Measurements from ENCODE around the gene ZDHHC1.

The ZDHHC1 gene

DNA sequence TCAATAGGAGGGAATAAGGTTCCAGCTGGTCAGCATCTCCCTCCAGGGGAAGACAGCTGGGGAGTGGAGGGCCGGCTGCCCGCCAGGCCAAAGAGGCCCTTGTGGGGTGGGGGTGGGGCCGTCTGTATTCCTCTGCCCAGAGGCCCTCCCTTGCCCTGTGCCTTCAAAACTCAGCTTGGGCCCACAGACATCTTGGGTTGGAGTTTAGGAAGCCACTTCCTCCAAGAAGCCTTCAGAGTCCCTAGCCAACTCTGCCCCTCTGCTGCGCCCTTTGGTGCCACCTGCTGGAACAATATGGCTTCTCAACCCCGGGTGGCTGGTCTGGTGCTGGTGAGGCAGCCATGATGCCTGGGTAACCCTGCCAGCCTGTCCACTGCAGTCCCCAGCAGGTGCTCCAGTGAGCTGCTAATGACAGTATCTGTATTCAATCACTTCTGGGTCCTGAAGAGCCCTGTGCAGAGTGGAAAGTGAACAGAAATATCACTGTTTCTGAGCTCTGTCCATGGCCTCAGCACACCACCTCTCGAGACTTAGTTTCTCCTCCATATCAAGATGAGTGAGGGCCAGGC, 31.3 kb upstream of the ZDHHC1 start:
- DNase-seq: peak; percentile 55

DNA sequence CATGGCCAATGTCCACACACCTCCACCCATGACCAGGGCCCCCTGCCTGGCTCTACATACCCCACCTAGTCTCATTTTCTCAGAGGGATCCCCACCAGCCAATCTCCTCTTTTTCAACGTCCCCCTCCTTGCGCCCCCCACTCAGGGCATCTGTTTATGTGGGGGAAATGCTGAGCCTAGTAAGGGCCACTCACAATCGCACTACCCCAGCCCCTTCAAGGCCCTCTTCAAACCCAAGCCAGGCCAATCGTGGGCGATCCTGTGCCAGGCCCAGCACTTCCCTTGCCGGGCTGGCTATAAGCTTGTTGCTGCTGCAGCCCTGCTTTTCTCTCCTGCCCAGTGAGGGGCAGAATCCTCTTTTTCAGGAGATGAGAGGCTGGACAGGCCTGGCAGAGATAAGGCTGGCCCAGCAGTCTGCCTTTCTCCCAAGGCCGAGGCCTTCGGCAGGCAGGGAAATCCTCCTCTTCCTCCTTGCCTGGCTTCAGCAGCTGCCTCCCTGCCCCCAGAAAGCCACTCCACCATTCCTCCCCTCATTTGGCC, 30.8 kb upstream of the ZDHHC1 start:
- no peak for DNase-seq

DNA sequence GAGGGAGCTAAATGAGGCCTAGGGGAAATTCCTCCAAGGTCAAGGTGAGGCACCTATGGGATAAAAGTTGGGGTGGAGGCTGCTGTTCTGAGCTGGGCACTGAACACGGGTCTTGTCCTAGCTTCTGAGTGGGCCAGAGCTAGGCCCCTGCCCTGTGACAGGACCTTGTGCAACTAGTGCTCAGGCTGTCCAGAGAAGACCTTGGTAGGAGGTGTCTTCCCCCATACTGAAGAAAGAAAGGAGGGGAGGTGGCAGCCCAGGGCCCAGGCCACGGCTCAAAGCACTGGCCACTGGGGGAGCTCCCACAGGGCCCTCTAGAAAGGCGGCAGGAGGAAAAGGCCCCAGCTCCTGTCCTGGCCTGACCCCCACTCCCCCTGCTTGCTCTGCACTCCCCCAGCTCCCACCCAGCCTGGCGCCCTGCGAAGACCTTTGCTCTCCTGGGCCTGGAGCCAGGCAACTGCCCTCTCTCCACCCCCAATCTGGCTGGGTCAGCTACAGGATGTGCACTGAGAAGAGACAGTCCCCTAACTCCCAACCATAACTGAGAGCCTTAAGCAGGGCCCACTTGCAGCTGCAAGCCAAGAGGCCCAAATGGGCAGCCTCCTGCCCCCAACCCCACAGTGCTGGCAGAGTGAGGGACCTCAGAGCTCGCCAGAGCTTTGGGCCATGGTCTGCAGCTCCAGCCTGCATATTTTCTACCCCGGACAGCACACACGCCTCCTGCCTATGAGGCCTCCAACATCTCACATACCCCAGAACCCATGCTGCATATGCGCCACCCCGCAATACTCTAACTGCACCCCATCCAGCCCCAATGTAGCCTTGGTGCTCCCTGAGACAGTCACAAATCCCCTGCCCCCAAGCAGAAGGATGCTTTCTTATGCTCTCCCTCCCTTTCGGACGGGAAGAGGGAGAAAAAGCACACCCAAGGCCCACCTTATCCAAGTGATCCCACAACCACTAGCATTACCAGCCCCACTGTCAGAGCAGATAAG, 29.9 kb upstream of the ZDHHC1 start:
- no peak for DNase-seq

DNA sequence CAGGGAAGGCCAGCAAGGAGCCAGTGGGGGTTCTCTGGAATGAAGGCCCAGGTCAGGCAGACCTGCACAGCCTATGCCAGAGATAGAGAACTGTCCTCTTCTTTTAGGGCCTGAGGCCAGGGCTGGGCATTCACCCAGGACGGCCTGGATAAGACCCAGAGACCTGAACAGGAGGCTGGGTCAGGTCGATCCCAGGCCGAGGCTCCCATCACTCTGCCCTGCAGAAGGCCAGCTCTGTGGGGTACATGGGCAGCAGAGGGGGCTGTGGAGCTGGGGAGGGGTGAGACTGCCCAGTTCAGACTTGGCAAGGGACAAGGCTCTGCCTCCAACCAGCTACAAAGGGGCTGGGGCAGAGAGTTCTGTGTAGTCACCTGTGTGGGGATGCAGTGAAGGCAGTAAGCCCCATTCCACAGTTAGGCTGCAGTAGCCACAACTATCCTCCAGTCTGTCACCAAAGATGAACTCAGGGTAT, 29.2 kb upstream of the ZDHHC1 start:
- no peak for DNase-seq

DNA sequence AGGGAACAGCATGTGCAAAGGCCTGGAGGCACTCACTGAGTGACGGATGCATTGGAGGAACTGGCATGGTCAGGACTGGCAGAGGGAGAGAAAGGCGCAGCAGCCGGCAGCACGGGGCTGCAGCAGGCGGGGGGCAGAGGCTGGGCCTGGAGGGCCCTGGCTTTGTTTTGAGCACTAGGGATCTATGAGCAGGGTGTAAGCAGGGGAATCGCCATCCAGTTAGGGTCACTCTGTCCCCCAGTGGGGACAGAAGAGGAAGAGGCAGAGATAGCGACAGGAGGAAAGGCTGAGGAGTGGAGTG, 28.8 kb upstream of the ZDHHC1 start:
- no peak for DNase-seq

DNA sequence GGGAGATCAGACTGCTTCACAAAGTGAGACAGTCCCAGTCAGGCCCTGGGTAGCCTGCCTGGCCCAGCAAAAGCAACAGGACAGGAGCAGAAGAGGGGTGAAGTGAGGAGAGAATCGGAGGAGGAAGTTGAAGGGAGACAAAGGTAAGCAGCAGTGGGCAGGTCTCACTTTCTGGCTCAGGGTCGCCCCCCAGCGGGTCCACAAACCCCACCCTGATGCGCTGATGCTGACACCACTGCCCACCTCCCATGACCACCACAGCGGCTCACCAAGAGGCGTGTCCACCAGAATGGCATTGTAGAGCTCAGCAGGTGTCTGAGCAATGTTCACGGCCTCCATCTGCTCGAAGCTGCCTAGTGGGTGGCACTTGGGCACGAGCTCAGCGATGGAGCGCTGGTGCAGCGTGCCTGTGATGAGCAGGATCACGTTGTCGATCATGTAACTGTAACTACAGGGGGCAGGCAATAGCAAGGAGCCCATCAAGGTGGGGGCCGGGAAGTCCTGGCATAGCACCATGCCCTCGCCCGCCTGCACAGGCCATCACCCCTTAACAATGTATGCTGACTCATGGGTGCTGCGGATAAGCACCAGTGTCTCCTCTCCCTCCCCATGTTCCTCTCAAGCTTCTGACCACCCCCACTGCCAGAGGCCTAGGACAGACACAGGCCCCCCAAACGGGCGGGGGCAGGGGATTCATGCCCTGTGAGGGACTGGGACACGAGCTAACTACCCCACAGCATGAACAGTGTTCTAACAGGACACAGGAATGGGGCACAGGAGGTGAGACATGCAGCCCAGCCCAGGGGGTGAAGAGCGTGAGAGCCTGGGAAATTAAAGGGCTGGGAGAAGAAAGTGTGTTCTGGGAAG, 28.2 kb upstream of the ZDHHC1 start:
- DNase-seq: no peak

DNA sequence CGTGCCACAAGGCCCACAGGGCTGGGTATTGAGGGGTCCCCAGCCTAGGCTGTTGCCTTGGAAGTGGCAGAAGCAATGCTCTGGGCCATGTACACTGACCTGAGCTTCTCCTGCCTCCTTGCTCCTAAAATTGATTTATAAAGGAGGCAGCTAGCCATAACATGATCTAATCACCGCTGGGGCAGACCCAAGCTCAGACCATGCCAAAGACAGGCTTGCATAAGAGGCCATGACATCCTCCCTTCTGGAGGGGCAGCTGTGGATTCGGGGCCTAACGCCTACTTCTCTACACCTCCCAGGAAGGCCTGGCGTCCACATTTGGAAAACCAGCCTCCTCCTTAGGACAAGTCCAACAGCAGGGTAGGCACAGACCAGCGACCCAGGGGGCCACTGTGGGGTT, 27.0 kb upstream of the ZDHHC1 start:
- no peak for DNase-seq

DNA sequence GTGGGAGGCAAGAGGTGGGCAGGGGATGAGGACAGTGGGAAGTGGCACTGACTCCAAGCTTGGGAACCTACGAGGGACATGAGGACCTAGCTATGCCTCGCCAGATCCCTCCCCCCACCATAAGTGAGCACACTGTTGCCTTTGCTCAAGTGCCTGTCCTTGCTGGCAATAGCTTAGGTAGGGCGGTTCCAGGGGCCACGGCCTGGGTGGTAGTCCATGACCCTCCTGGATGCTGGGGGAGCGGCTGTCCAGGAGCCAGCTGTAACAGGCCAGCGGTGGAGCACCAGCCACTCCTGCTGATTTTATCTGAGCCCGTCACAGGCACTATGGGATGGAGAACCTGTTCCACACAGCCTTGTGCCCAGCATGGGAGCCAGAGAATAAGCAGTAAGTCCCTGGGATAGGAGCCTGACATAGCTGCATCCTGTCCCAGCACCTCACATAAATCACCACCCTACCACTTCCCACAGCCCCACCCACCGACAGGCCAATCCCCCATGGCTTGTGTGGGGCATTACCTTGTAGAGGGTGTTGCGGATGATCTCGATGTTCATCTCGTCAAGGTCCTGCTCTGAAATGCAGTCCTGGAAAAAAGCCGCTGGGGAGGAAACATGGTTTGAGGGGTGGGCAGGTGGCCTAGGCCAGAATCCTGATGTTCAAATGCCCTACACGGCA, 26.4 kb upstream of the ZDHHC1 start:
- DNase-seq: no peak

DNA sequence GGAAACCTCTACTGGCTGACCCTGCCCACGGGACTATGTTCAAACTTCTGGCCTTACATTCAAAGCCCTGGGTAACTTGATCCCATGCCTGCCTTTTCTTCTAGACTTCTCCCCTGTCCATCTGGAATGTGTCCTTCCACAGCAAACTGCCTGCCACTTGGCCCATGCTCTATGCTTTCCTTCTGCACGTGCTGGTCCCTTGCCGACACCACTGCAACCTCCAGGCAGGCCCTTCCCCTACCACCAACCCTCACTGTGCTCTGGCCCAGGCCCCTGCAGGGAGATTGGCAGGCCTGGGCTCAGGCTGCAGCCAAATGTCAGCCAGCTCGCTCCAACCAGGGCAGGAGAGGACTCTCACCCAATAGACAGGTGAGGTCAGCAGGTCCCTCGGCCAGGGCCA, 25.6 kb upstream of the ZDHHC1 start:
- DNase-seq: no peak

DNA sequence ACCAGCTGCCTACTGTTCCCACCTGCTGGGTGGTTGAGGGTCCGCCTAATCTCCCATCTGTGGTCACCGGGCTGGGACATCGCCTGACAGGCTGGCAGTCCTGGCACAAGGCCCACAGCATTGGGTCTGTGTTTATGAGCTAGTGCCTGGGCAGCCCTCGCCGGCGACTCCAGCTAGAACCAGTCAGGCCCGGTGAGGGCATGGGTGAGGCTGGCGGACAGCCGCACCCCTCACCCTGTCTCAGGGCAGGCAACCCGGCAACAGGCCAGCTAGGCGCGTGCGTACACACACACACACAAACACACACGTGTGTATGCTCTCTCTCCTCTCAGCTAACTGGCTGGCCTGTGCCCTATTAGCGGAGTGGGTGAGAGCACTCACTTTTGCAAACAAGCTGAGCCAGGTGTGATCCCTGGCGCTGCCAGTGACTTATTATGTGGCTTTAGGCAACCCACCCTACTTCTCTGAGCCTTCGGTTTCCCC, 25.0 kb upstream of the ZDHHC1 start:
- DNase-seq: no peak

DNA sequence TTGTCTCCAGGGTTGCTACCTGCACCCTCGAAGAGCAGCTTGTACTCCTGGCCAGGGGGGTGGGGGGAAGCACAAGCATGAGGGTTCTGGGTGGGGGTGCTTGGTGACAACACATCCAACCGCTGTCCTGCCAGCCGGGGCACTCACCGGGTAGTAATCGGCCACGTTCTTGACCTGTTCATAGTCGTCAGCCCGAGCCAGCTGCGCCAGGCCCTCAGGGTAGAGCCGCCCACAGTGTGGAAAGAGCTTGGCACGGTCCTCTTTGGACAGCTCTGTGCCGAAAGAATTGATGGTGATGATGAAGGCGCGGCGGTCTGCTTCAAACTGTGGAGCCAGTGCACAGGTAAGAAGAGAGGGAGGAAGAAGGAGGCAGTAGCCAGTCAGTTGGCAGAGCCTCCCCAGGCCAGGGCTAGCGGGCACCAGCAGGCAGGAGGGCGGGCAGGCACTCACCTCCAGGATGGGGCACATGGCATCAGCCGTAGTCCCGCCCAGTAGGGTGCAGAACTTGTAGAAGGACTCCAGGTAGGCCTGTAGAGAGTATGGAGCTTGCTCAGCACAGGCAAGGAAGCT, 22.6 kb upstream of the ZDHHC1 start:
- DNase-seq: no peak

DNA sequence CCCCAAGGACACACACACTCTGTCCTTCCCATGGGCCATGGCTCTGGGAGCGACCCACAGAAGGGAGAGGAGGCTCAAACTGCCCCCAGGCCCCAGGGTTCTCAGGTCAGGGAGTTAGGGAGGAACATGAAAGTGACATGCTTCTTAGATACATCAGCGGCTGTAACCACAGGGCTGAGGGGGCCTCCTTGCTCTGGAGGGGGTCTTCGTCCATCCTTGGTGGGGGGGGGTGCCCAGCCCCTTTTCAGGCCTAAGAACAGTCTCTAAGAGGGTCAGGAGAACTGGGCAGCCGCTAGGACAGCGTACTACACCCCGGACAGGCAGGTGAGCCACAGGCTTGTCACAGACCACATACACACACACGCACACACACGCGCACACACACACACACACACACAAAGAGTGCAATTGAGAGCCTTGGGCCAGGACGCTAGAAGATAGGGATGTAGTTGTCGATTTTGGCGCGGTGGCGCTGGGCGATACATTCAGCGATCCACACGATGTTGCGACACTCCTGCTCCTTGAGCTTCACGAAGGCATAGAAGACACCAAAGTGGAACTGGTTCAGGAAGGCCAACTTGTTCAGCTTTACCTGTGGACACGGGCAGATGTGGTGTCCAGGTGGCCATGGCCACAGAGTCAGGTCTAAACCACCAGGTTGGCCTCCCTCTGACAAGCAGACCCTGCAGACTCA, 22.0 kb upstream of the ZDHHC1 start:
- DNase-seq: no peak

DNA sequence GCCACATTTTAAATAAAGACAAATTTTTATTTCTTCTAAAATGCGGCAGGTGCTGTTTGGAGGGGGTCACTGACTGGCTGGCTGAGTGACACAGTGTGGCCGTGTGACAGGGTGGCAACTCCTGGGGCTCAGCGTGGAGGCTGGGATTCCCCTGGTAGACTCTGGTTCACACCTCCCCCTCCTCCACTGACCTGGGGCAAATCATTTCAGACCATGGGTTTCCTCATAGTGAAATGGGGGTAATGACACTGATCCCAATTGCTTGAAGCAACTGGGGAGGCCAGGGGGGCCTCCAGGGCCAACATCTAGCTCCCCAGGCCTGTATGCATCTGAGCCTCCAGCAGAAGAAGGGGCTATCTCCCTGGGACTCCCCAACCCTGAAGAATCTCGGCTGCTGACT, 21.2 kb upstream of the ZDHHC1 start:
- DNase-seq: no peak

DNA sequence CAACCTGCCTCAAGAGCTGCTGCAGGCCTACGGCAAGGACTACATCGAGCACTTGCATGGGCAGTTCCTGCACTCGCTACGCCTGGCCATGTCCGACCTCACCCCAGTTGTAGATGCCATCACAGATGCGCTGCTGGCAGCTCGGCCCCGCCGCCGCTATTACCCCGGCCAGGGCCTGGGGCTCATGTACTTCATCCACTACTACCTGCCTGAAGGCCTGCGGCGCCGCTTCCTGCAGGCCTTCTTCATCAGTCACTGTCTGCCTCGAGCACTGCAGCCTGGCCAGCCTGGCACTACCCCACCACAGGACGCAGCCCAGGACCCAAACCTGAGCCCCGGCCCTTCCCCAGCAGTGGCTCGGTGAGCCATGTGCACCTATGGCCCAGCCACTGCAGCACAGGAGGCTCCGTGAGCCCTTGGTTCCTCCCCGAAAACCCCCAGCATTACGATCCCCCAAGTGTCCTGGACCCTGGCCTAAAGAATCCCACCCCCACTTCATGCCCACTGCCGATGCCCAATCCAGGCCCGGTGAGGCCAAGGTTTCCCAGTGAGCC, 20.4 kb upstream of the ZDHHC1 start:
- no peak for DNase-seq

DNA sequence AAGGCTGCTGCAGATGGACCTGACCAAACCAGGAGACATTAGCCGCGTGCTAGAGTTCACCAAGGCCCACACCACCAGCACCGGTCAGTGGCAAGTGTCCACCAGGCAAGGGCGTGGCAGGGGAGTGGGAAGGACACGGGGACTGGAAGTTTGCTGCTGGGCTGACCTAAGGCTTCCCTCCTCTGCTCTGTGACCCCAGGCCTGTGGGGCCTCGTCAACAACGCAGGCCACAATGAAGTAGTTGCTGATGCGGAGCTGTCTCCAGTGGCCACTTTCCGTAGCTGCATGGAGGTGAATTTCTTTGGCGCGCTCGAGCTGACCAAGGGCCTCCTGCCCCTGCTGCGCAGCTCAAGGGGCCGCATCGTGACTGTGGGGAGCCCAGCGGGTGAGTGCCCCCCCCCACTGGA, 19.5 kb upstream of the ZDHHC1 start:
- no peak for DNase-seq

DNA sequence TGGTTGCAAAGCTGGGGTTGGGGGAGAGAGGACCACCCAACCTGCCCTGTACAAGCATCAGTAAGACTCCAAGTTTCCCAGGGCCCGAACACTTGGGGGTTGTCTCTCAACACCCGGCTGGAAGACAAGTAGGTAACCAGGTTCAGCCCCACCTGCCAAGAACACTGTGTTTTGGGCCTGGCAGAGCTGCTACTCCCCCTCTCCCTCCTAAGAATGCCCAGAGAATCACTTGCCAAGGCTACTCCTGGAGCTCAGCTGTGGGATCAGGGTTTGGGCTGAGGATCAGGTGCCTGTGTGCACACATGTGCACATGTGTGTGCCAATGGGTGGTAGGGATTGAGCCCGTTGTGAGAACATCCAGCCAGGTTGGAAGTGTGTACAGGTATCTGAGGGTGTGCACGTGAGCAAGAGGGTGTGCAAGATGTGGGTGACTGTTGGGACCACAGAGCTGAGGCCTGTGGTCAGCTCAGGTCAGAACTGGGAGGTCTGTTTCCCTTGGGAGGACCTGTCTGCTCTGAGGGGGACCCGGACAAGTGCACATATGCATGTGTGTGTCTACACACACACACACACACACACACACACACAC, 16.9 kb upstream of the ZDHHC1 start:
- DNase-seq: no peak

DNA sequence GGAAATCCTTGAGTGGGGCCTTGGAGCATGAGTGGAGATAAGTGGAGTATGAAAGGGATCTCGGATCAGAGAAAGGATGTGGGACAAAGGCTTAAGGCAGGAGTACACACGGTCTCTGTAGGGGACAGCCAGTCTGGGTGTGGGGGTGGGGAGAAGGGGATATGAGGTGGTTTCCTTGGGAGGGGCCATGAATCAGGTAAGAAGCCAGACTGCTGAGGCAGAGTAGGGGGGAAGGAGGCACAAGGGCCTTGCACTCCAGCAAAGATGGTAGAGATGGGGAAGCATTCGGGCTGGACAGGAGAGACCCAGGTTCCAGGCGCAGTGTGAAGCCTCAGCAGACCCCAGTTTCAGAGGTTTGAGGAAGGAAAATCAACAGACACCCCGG, 16.2 kb upstream of the ZDHHC1 start:
- no peak for DNase-seq

DNA sequence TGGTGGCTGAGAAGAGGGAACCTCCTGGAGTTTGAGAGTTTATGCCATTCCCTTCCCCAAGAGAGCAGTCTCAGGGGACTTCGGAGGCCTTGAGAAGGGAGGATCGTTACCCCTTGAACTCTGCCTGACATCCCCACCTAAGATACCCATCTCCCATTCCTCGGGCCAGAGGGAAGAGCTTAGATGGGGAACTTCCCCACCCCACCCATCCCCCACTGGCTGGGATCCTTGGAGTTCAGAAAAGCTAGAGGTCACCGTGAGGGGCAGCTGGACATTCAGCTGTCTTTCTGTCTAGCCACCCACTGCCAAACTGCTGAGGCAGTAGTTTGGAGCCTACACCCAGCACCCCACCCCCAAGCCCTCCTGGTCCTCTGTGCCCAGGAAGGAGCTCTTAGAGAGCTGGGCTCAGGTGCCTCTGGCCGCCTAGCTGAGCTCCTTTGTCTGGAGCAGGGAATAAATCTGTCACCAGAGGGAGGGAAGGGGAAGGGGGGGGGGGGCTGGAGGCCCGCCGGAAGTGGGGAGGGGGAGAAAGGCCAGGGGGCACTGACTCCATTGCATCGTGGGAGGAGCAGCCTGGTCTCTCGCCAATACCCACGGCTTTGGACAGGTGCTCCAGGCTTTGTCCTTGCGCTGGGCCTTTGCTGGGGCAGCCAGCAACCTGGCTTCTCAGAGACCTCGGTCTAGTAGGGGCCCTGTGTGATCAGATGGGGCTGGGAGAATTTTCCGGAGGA, 15.7 kb upstream of the ZDHHC1 start:
- no peak for DNase-seq

DNA sequence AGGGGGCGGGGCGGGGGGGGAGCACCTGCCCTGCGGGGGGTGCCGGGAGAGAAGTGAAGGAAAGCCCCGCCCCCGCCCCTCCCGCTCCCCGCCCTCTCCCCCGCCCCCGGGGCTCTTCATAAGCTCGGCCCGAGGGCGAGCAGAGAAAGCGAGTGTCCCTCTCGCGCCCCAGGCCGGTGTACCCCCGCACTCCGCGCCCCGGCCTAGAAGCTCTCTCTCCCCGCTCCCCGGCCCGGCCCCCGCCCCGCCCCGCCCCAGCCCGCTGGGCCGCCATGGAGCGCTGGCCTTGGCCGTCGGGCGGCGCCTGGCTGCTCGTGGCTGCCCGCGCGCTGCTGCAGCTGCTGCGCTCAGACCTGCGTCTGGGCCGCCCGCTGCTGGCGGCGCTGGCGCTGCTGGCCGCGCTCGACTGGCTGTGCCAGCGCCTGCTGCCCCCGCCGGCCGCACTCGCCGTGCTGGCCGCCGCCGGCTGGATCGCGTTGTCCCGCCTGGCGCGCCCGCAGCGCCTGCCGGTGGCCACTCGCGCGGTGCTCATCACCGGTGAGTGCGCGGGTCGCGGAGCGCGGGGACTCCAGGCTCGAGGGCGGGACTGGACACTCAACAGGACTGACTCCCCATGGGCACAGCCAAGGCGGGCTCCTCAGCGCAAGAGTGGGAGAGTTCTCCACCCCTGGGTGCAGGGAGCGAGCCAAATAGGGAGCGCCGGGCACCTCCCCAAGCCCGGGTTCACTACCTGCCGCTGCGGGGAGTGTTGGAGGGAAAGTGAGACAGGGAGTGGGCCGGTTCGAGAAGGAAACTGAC, 14.9 kb upstream of the ZDHHC1 start, which contains the start of gene HSD11B2:
HSD11B2 (plus strand) TSS at position 145 of the 798 bp plus-strand sequence; CDS start at position 273, 128 bp downstream.
- DNase-seq: peak; percentile 68
